ENCODE measurements around the gene AMDHD2. TPM values are rescaled to one million over a fixed set of nuclear protein-coding genes. Genes with fewer than 3 reads are reported as not detected.

Gene AMDHD2
- total and polyA plus RNA-seq, 2 of the 8 experiments (the other 6 are each of a cell fraction or from before 2014, with no cell fraction given): 43.0 to 54.6 TPM

- H3K18ac ChIP-seq (ENCODE audit: extremely low read depth, low read length): no peak overlapping the region
- peaks cover 12% of the 10 kb centered on the region for H3K79me1 ChIP-seq (ENCODE audit: low read depth, low read length)
- H4K91ac ChIP-seq (replicated peaks; ENCODE audit: insufficient read length, low read length): no peak overlapping the region
- H3K14ac ChIP-seq (ENCODE audit: insufficient read length): no peak overlapping the region
- H3K9me3 ChIP-seq (ENCODE audit: insufficient read depth in 2 of 2, low read depth in 1 of 2, low read length in 1 of 2): no peaks in the 10 kb centered on the region
- H3K56ac ChIP-seq (replicated peaks; ENCODE audit: insufficient read length, low read depth, low read length): no peak overlapping the region
- no peak overlapping the region for H3K23ac ChIP-seq (ENCODE audit: insufficient read length)
- no peak overlapping the region; a peak in 1 of 4 replicates for H3K4me2 ChIP-seq (ENCODE audit: insufficient read depth in 1 of 2, low read depth in 2 of 2, low read length in 2 of 2)
- CTCF ChIA-PET (ENCODE audit: partially characterized antibody): interaction anchor here (0.6 to 3.6 kb wide), 9 partner anchors 11 to 346 kb away, joined by 3 to 32 read pairs (median 4); partner anchors contain the start of genes ATP6V0C and TBC1D24
- no peak overlapping the region for H3K27ac ChIP-seq (ENCODE audit: low read depth, low read length)
- peaks cover 0 to 15% of the 10 kb centered on the region in 2 experiments for H4K20me1 ChIP-seq (replicated peaks in 1 of 2; ENCODE audit: control insufficient read depth in 1 of 2, insufficient read depth in 2 of 2, low read length in 2 of 2)
- no peaks in the 10 kb centered on the region for H3K23me2 ChIP-seq (ENCODE audit: low read depth, low read length)
- H3K4ac ChIP-seq (replicated peaks; ENCODE audit: insufficient read length, low read depth, low read length): no peak overlapping the region
- POLR2A ChIA-PET (ENCODE audit: partially characterized antibody): interaction anchor here (0.8 to 1.5 kb wide), 4 partner anchors 10 to 116 kb away, joined by 3 to 5 read pairs (median 4); partner anchors contain the start of genes AMDHD2 and TEDC2
- H2AK5ac ChIP-seq (ENCODE audit: low read depth, low read length): no peak overlapping the region
- H2BK15ac ChIP-seq (ENCODE audit: low read length): no peak overlapping the region
- no peak overlapping the region for H2BK12ac ChIP-seq (ENCODE audit: low read depth, low read length)
- H2BK20ac ChIP-seq (ENCODE audit: low read length): no peak overlapping the region
- no peak overlapping the region for H4K5ac ChIP-seq (ENCODE audit: insufficient read length, low read depth, low read length)
- no peak for FAIRE-seq
- no peaks in the 10 kb centered on the region; a peak in 1 of 7 replicates for H3K27me3 ChIP-seq (replicated peaks in 1 of 4; ENCODE audit: control insufficient read depth in 3 of 4, extremely low read depth in 1 of 4, insufficient read depth in 3 of 4, low read length in 3 of 4)
- no peak overlapping the region for H3K9ac ChIP-seq (replicated peaks in 1 of 4; ENCODE audit: extremely low read depth in 1 of 4, low read depth in 3 of 4, low read length in 3 of 4)
- WGBS, 2 experiments (ENCODE audit: extremely low coverage in 1 of 2, insufficient coverage in 1 of 2, insufficient read length in 1 of 2, insufficient replicate concordance in 2 of 2, low coverage in 1 of 2, low lambda C conversion rate in 2 of 2, missing lambda C conversion rate in 1 of 2): 90% methylated on average over 28 of the region's 29 CpGs; no CpG with 5 or more reads in 1 of the 2 experiments
- H2AFZ ChIP-seq (ENCODE audit: low read length): no peak overlapping the region
- DNase-seq (ENCODE audit: low read depth in 1 of 2, low spot score in 2 of 2): no peak
- H3K4me3 ChIP-seq (ENCODE audit: extremely low read depth in 1 of 4, insufficient read depth in 2 of 4, low read depth in 3 of 4, low read length in 4 of 4): no peak overlapping the region
- H3K79me2 ChIP-seq (ENCODE audit: control insufficient read depth in 1 of 2, insufficient read depth in 2 of 2, low read length in 2 of 2): 0 out of 4 replicates have a peak, but pooled peaks cover 0 to 2% of the 10 kb centered on the region in 2 experiments
- peaks cover 0 to 3% (median 0%) of the 10 kb centered on the region in 4 experiments; a peak in 1 of 7 replicates for H3K4me1 ChIP-seq (replicated peaks in 1 of 4; ENCODE audit: control insufficient read depth in 3 of 4, insufficient read depth in 4 of 4, low read length in 3 of 4)
- no peak overlapping the region for H2BK120ac ChIP-seq (replicated peaks; ENCODE audit: low read depth, low read length)
- H3K36me3 ChIP-seq (ENCODE audit: control insufficient read depth in 2 of 4, insufficient read depth in 4 of 4, low read length in 3 of 4): no peaks in the 10 kb centered on the region
- 0 out of 2 replicates have a peak overlapping the region, but pooled peaks have one; percentile 44 for H2BK5ac ChIP-seq (ENCODE audit: low read depth, low read length)
- peak overlapping the region; percentile 28; the same call in 1 of the 2 replicates for H4K8ac ChIP-seq (ENCODE audit: extremely low read depth, insufficient read depth, low read length)
- TF ChIP-seq SIN3A (conservative IDR thresholded peaks at IDR 0.05 in 1 of 2, IDR thresholded peaks at IDR 0.05 in 1 of 2; ENCODE audit: low read depth in 1 of 2, low read length in 2 of 2): 0 out of 4 replicates have a peak, but pooled peaks of 1 of the 2 experiments have one; percentile 18
- no peak for TF ChIP-seq SRF (IDR thresholded peaks at IDR 0.05; ENCODE audit: low read depth, low read length)
- no peak for TF ChIP-seq HDAC2 (IDR thresholded peaks at IDR 0.05; ENCODE audit: borderline replicate concordance in 1 of 2, low read depth in 2 of 2, low read length in 2 of 2)
- no peak for TF ChIP-seq TCF12 (IDR thresholded peaks at IDR 0.05; ENCODE audit: low read depth, low read length)
- TF ChIP-seq RAD21 (IDR thresholded peaks at IDR 0.05 in 1 of 2, conservative IDR thresholded peaks at IDR 0.05 in 1 of 2; ENCODE audit: low read depth in 2 of 2, low read length in 2 of 2): peak; percentile 40 to 47; a peak in 2 of 4 replicates
- TF ChIP-seq USF2 (IDR thresholded peaks at IDR 0.05; ENCODE audit: low read length): peak; percentile 28; the same call in 1 of the 2 replicates
- TF ChIP-seq ATF3 (IDR thresholded peaks at IDR 0.05; ENCODE audit: insufficient read depth, low read depth, low read length): no peak
Measured at GRCh38 chr16:2486645-2487516, 33.3 kb upstream of the AMDHD2 start.

All from H1 (cell line).